BLaER1 (cell line): ENCODE measurements around the gene NEK9.

ENCODE experiments used
- H3K27ac ChIP-seq: shearing (Covaris generic); formaldehyde crosslinking; 2 replicates; pipeline ENCODE4 v1.8.1; 2022
- H3K27me3 ChIP-seq: shearing (Covaris generic); formaldehyde crosslinking; 2 replicates; pipeline ENCODE4 v1.8.1; 2022
- H3K36me3 ChIP-seq: shearing (Covaris generic); formaldehyde crosslinking; 2 replicates; pipeline ENCODE4 v1.8.1; 2022
- H3K4me1 ChIP-seq: shearing (Covaris generic); formaldehyde crosslinking; 2 replicates; pipeline ENCODE4 v1.8.1; 2022
- H3K4me2 ChIP-seq: shearing (Covaris generic); formaldehyde crosslinking; 2 replicates; pipeline ENCODE4 v1.8.1; 2022
- H3K4me3 ChIP-seq: shearing (Covaris generic); formaldehyde crosslinking; 2 replicates; pipeline ENCODE4 v1.8.1; 2022
- H3K9ac ChIP-seq: shearing (Covaris generic); formaldehyde crosslinking; 2 replicates; pipeline ENCODE4 v1.8.1; 2022
- H3K9me3 ChIP-seq: shearing (Covaris generic); formaldehyde crosslinking; 2 replicates; pipeline ENCODE4 v1.8.1; 2022
- H4K20me1 ChIP-seq: shearing (Covaris generic); formaldehyde crosslinking; 2 replicates; pipeline ENCODE4 v1.8.1; 2022
- Cebpa-rat ChIP-seq: shearing (Covaris generic); IDR thresholded peaks from 2 replicates; pipeline ENCODE4 v1.8.1; 2022

NEK9 gene

GRCh38 chr14:75046899-75047298 lies 79.9 kb downstream of the NEK9 start:
- Histone ChIP-seq H3K36me3 (peaks cover 5% of the 10 kb centered on the region; the same call in 1 of the 2 replicates), H3K4me2 (no peak overlapping the region), H3K9me3 (no peaks in the 10 kb centered on the region; the same call in 1 of the 2 replicates), H3K27me3 (peaks cover 26% of the 10 kb centered on the region), H4K20me1 (peaks cover 6% of the 10 kb centered on the region; the same call in 1 of the 2 replicates), H3K4me1 (peaks cover 14% of the 10 kb centered on the region; the same call in 1 of the 2 replicates), H3K9ac (no peak overlapping the region), H3K4me3 (no peak overlapping the region), H3K27ac (no peak overlapping the region)
- TF ChIP-seq Cebpa-rat: no peak

- peaks cover 5% of the 10 kb centered on the region; the same call in 1 of the 2 replicates for H3K36me3 ChIP-seq
- H3K9ac ChIP-seq: no peak overlapping the region
- TF ChIP-seq Cebpa-rat: no peak
- H3K27ac ChIP-seq: no peak overlapping the region
- peaks cover 11% of the 10 kb centered on the region; the same call in 1 of the 2 replicates for H3K4me1 ChIP-seq
- H3K4me2 ChIP-seq: no peak overlapping the region
- peaks cover 6% of the 10 kb centered on the region; the same call in 1 of the 2 replicates for H4K20me1 ChIP-seq
- H3K27me3 ChIP-seq: peaks cover 20% of the 10 kb centered on the region
- no peak overlapping the region for H3K4me3 ChIP-seq
- no peaks in the 10 kb centered on the region for H3K9me3 ChIP-seq
Observed at GRCh38 chr14:75046275-75046674, 80.6 kb downstream of the NEK9 start.

GRCh38 chr14:75044752-75045151 lies 82.1 kb downstream of the NEK9 start:
- Histone ChIP-seq H3K4me1 (no peaks in the 10 kb centered on the region), H3K9ac (no peak overlapping the region), H3K36me3 (peaks cover 5% of the 10 kb centered on the region; the same call in 1 of the 2 replicates), H3K27me3 (peaks cover 6% of the 10 kb centered on the region; the same call in 1 of the 2 replicates), H4K20me1 (peaks cover 6% of the 10 kb centered on the region; the same call in 1 of the 2 replicates), H3K27ac (no peak overlapping the region), H3K4me2 (no peak overlapping the region), H3K9me3 (no peaks in the 10 kb centered on the region), H3K4me3 (no peak overlapping the region)
- TF ChIP-seq Cebpa-rat: no peak

DNA sequence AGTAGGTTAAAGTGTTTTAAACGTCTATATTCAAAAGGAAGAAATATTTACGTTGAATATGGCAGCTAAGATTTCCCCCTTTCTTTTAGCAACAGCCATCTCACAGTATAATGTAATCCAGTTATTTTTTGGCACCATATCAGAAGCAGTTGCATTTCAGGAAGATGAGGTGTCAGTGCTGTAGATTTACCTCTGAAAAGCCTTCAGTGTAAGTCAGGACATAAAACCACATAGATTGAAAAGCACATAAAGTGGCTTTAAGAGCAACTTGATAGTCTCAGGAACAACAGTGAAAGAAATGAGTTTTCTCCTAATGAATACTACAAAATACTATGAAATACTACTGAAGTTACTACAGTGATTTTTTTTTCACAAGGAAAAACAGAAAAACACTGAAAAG lies 82.5 kb downstream of the NEK9 start:
- Histone ChIP-seq H3K9ac (no peak overlapping the region), H3K9me3 (no peaks in the 10 kb centered on the region), H3K27ac (no peak overlapping the region), H3K4me1 (no peaks in the 10 kb centered on the region), H3K4me3 (no peak overlapping the region), H3K36me3 (peaks cover 4% of the 10 kb centered on the region; the same call in 1 of the 2 replicates), H3K27me3 (0 out of 2 replicates have a peak, but pooled peaks cover 4% of the 10 kb centered on the region), H3K4me2 (no peak overlapping the region), H4K20me1 (peaks cover 4% of the 10 kb centered on the region; the same call in 1 of the 2 replicates)
- TF ChIP-seq Cebpa-rat: no peak

GRCh38 chr14:75042035-75042434 lies 84.8 kb downstream of the NEK9 start:
- Histone ChIP-seq H3K36me3 (peaks cover 9% of the 10 kb centered on the region; the same call in 1 of the 2 replicates), H3K4me1 (no peaks in the 10 kb centered on the region), H4K20me1 (no peaks in the 10 kb centered on the region; the same call in 1 of the 2 replicates), H3K9me3 (no peaks in the 10 kb centered on the region), H3K9ac (no peak overlapping the region), H3K27me3 (no peaks in the 10 kb centered on the region), H3K4me2 (no peak overlapping the region), H3K4me3 (no peak overlapping the region), H3K27ac (no peak overlapping the region)
- TF ChIP-seq Cebpa-rat: no peak

DNA sequence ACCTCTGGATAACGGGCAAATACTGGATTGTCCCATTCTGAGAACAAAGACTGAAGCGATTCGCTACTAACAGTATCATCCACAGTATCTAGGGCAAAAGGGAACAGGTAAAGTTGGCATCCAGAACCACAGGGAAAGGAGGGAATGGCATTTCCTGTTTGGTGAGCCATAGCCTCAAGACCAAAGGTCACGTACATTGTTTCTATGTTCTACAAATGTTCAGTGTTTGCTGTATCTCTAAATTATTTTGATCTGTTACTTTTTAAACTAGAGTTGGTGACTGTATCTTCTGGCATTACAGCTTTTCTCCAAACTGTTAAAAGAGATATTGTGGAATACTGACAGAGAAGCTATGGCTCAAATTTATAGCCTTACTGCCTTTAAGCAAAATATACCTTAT lies 85.2 kb downstream of the NEK9 start:
- no peaks in the 10 kb centered on the region for H3K27me3 ChIP-seq
- no peak for TF ChIP-seq Cebpa-rat
- H3K4me2 ChIP-seq: no peak overlapping the region
- H3K9ac ChIP-seq: no peak overlapping the region
- H3K9me3 ChIP-seq: no peaks in the 10 kb centered on the region
- H3K4me3 ChIP-seq: no peak overlapping the region
- H4K20me1 ChIP-seq: no peaks in the 10 kb centered on the region; the same call in 1 of the 2 replicates
- H3K27ac ChIP-seq: no peak overlapping the region
- H3K4me1 ChIP-seq: no peaks in the 10 kb centered on the region
- H3K36me3 ChIP-seq: peaks cover 9% of the 10 kb centered on the region; the same call in 1 of the 2 replicates

GRCh38 chr14:75040959-75041358 lies 85.9 kb downstream of the NEK9 start:
- Histone ChIP-seq H3K9ac (no peak overlapping the region), H3K4me1 (no peaks in the 10 kb centered on the region), H3K9me3 (no peaks in the 10 kb centered on the region), H3K4me2 (no peak overlapping the region), H3K27me3 (no peaks in the 10 kb centered on the region), H3K36me3 (peaks cover 9% of the 10 kb centered on the region; the same call in 1 of the 2 replicates), H4K20me1 (no peaks in the 10 kb centered on the region; the same call in 1 of the 2 replicates), H3K4me3 (no peak overlapping the region), H3K27ac (no peak overlapping the region)
- no peak for TF ChIP-seq Cebpa-rat

DNA sequence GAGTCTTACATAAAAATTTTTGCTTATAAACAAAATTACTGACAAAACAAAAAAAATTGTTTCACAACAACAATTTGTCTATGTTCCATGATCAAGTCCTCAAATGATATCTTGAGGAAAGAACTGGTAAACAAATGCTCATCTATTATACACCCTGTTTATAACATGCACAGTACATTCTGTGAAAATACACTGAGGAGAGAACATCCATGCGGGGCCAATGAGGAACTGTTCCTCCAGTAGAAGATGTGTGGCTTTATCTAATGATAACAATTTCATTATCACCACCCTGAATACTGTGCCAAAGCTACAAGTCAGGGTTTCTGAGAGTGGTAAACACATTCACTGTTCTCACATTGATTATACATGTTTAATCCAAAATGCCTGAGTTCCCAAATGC lies 86.3 kb downstream of the NEK9 start:
- H3K4me3 ChIP-seq: no peak overlapping the region
- TF ChIP-seq Cebpa-rat: no peak
- peaks cover 9% of the 10 kb centered on the region; the same call in 1 of the 2 replicates for H3K36me3 ChIP-seq
- H3K27ac ChIP-seq: no peak overlapping the region
- no peaks in the 10 kb centered on the region; the same call in 1 of the 2 replicates for H4K20me1 ChIP-seq
- no peaks in the 10 kb centered on the region for H3K27me3 ChIP-seq
- H3K9ac ChIP-seq: no peak overlapping the region
- no peaks in the 10 kb centered on the region for H3K9me3 ChIP-seq
- no peaks in the 10 kb centered on the region for H3K4me1 ChIP-seq
- no peak overlapping the region for H3K4me2 ChIP-seq

- Histone ChIP-seq H3K27ac (no peak overlapping the region), H3K4me2 (no peak overlapping the region), H3K4me1 (no peaks in the 10 kb centered on the region), H3K9me3 (no peaks in the 10 kb centered on the region), H3K9ac (no peak overlapping the region), H3K4me3 (no peak overlapping the region), H3K36me3 (peaks cover 29% of the 10 kb centered on the region), H3K27me3 (no peaks in the 10 kb centered on the region), H4K20me1 (no peaks in the 10 kb centered on the region)
- no peak for TF ChIP-seq Cebpa-rat
Observed at GRCh38 chr14:75032939-75033338, 93.9 kb downstream of the NEK9 start.

GRCh38 chr14:75030147-75030546 lies 96.7 kb downstream of the NEK9 start:
- H3K4me1 ChIP-seq: no peaks in the 10 kb centered on the region
- H4K20me1 ChIP-seq: no peaks in the 10 kb centered on the region
- no peak overlapping the region for H3K4me3 ChIP-seq
- no peaks in the 10 kb centered on the region for H3K27me3 ChIP-seq
- H3K27ac ChIP-seq: no peak overlapping the region
- H3K4me2 ChIP-seq: no peak overlapping the region
- H3K9ac ChIP-seq: no peak overlapping the region
- peaks cover 33% of the 10 kb centered on the region for H3K36me3 ChIP-seq
- TF ChIP-seq Cebpa-rat: no peak
- H3K9me3 ChIP-seq: no peaks in the 10 kb centered on the region
